ENCODE measurements around the gene CLDN15. TPM values are rescaled to one million over a fixed set of nuclear protein-coding genes. Genes with fewer than 3 reads are reported as not detected.
A peak's percentile ranks its signal among the peaks of the same experiment; 100 is the strongest.

Gene CLDN15
- total and polyA plus RNA-seq, 11 donors = 1.4 to 37.6 (median 2.2) TPM

DNA sequence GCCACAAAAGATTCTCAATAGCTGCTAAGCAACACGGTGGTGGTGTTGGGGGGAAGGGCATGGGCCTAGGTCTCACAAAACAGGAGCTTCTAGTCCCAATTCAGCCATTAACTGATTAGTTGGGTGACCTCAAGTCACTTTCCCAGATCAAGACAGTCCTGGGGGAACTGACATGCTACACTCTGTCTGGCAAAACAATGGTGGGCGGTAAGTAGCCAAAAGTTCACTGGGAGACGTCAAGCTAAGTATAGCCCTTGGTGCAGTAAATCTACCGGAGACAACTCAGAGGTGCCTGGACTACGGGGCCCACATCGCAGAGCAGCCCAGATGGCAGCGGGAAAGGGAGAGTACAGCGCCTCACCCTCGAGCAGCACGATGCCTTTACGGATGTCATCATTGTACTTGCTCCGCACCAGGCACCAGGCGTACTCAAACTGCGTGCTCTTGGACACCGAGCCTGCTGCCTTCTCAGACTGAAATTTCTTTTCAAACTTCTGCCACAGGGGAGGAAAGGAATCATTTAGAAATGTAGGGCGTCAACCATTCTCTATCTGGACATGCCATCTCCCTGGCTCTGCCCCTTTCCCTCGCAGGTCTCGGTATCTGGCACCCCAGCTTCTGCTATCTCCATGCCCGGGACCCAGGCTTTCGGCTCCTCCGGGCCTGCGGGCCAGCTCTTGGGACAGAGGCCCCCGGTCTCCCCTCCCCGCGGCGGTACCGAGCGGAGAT lies 6.2 kb upstream of the CLDN15 start:
- WGBS, 4 donors = 14 to 26% (median 19%) methylated on average over 21 to 28 of the region's 28 CpGs
- H3K36me3 ChIP-seq = peaks cover 0 to 51% (median 29%) of the 10 kb centered on the region in 9 donors
- DNase-seq = no peak
- no peaks in the 10 kb centered on the region for H3K9me3 ChIP-seq
- peak in 2 of 4 donors; percentile 0 for ATAC-seq
- no peaks in the 10 kb centered on the region for H3K27me3 ChIP-seq
- peaks cover 5 to 61% (median 42%) of the 10 kb centered on the region in 12 donors for H3K4me1 ChIP-seq
- intact Hi-C loops (cut with DNase I) = loop anchor here in 7 of 10 donors (1.0 to 10.0 kb wide), 5 partner anchors 8 to 359 kb away; partner anchors contain the start of genes PLOD3 (in 4 of the 7), ZNHIT1 (in 2 of the 7) and UFSP1 (in 1 of the 7)
- H3K4me3 ChIP-seq = peak overlapping the region; percentile 66 to 95 (median 82)
- TF ChIP-seq, protein P1, sequence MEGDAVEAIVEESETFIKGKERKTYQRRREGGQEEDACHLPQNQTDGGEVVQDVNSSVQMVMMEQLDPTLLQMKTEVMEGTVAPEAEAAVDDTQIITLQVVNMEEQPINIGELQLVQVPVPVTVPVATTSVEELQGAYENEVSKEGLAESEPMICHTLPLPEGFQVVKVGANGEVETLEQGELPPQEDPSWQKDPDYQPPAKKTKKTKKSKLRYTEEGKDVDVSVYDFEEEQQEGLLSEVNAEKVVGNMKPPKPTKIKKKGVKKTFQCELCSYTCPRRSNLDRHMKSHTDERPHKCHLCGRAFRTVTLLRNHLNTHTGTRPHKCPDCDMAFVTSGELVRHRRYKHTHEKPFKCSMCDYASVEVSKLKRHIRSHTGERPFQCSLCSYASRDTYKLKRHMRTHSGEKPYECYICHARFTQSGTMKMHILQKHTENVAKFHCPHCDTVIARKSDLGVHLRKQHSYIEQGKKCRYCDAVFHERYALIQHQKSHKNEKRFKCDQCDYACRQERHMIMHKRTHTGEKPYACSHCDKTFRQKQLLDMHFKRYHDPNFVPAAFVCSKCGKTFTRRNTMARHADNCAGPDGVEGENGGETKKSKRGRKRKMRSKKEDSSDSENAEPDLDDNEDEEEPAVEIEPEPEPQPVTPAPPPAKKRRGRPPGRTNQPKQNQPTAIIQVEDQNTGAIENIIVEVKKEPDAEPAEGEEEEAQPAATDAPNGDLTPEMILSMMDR (IDR thresholded peaks at IDR 0.05) = peak in 2 of 12 donors; percentile 85 to 92
- TF ChIP-seq POLR2A (IDR thresholded peaks at IDR 0.05) = no peak
- peak overlapping the region; percentile 84 to 99 (median 95) for H3K27ac ChIP-seq

DNA sequence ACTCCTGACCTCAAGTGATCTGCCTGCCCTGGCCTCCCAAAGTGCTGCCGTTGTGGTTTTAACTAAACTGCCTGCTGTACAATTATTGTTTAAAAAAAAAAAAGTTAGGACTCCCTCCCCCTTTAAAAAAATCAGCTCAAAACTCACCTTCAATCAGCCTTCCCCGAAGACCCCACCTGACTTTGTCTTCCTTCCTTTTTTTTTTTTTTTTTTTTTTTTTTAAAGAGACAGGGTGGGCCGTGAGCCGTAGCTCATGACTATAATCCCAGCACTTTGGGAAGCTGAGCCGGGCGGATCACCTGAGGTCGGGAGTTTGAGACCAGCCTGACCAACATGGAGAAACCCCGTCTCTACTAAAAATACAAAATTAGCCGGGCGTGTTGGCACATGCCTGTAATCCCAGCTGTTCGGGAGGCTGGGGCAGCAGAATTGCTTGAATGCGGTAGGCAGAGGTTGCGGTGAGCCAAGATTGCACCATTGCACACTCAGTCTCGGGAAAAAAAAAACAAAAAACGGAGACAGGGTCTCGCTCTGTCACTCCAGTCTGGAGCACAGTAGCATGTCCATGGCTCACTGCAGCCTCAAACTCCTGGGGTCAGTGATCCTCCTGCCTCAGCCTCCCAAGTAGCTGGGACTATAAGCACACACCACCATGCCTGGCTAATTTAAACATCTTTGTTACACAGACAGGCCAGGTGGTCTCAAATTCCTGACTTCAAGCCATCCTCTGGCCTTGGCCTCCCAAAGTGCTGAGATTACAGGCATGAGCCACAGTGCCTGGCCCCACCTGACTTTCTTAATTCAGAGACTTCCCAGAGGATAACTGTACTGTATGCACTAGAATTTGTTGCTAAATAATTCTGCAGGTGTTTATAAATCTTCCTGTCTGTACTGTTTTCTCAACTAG lies 4.1 kb upstream of the CLDN15 start:
- H3K4me3 ChIP-seq = no peak overlapping the region
- H3K9me3 ChIP-seq = no peaks in the 10 kb centered on the region
- H3K27me3 ChIP-seq = no peaks in the 10 kb centered on the region
- intact Hi-C loops (cut with DNase I) = loop anchor here in 1 of 10 donors (10.0 kb wide), 1 partner anchor 357 kb away; the partner anchor contains the start of gene UFSP1
- H3K36me3 ChIP-seq = peaks cover 0 to 41% (median 27%) of the 10 kb centered on the region in 9 donors
- peaks cover 5 to 82% (median 62%) of the 10 kb centered on the region in 12 donors for H3K4me1 ChIP-seq
- DNase-seq = no peak
- peak overlapping the region in 1 of 12 donors; percentile 4 for H3K27ac ChIP-seq
- no peak for ATAC-seq
- 81 to 88% (median 85%) methylated on average over 16 of the region's 16 CpGs for WGBS, 4 donors
- no peak for TF ChIP-seq POLR2A (IDR thresholded peaks at IDR 0.05)
- TF ChIP-seq, protein P1 (IDR thresholded peaks at IDR 0.05) = no peak

GRCh38 chr7:101241015-101241363 lies 3.4 kb upstream of the CLDN15 start:
- peak overlapping the region in 1 of 12 donors; percentile 24 for H3K27ac ChIP-seq
- intact Hi-C loops (cut with DNase I) = loop anchor here in 1 of 10 donors (10.0 kb wide), 1 partner anchor 356 kb away; the partner anchor contains the start of gene UFSP1
- no peak for TF ChIP-seq POLR2A (IDR thresholded peaks at IDR 0.05)
- no peaks in the 10 kb centered on the region for H3K9me3 ChIP-seq
- ATAC-seq (no peak), DNase-seq (no peak)
- peaks cover 0 to 41% (median 27%) of the 10 kb centered on the region in 9 donors for H3K36me3 ChIP-seq
- peaks cover 5 to 80% (median 61%) of the 10 kb centered on the region in 12 donors for H3K4me1 ChIP-seq
- no peak overlapping the region for H3K4me3 ChIP-seq
- WGBS, 4 donors = 92 to 95% (median 93%) methylated on average over 12 of the region's 12 CpGs
- H3K27me3 ChIP-seq = no peaks in the 10 kb centered on the region

DNA sequence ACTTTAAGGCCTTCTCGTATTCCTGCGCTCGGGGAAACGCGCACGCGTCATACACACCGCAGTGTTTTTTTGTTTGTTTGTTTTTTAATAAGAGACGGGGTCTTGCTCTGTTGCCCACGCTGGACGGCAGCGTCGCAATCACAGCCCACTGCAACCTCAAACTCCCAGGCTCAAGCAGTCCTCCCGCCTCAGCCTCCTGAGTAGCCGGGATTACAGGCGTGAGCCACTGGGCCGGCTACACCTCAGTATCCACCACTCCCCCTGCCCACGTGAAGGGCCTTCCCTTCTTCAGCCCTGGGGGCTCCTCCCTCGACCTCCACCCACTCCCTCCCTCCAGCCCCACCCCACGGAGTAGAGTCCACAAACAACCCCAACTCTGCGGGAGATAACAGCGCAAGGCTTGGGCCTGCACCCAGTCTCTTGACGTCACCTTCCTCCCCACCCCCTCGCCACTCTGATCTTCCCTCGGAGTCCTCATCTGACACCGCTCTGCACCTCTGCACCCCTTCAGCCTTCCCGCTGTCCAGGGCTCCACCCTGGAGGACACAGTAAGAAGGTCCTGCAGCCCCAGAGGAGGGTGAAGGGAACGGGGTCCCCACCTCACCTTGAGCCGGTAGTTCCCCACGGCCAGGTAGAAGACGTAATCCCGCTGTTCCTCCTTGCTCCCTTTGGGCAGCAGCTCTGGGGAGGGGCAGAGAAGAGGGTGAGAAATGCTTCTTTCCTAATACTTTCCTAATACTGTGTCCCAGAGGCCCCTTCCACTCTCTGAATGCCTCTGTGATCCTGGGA lies 2.8 kb upstream of the CLDN15 start:
- Histone ChIP-seq H3K36me3 (peaks cover 0 to 41% (median 27%) of the 10 kb centered on the region in 9 donors), H3K27me3 (no peaks in the 10 kb centered on the region), H3K4me3 (no peak overlapping the region), H3K4me1 (peaks cover 5 to 75% (median 57%) of the 10 kb centered on the region in 12 donors), H3K9me3 (no peaks in the 10 kb centered on the region), H3K27ac (peak overlapping the region in 10 of 12 donors; percentile 71 to 86 (median 80))
- DNase-seq = no peak
- WGBS, 4 donors = 90 to 93% (median 91%) methylated on average over 32 of the region's 32 CpGs
- ATAC-seq = no peak
- intact Hi-C loops (cut with DNase I) = loop anchor here in 1 of 10 donors (10.0 kb wide), 1 partner anchor 356 kb away; the partner anchor contains the start of gene UFSP1
- TF ChIP-seq, protein P1 (IDR thresholded peaks at IDR 0.05) = no peak
- TF ChIP-seq POLR2A (IDR thresholded peaks at IDR 0.05) = no peak
